Vagina (tissue), 2 donors: ENCODE measurements around the gene MID1.

Experiments used
- POLR2A ChIP-seq, 2 donors: fragments of 450-650 bp; IDR thresholded peaks; one replicate each; pipeline ENCODE4 v1.6.1; 2017; ENCODE audit warnings: antibody characterized with exemption in 2 of 2, mild to moderate bottlenecking in 2 of 2, moderate library complexity in 2 of 2
- POLR2AphosphoS5 ChIP-seq, 2 donors: sonication (generic); formaldehyde crosslinking; IDR thresholded peaks; one replicate each; pipeline ENCODE4 v1.9.0; 2017; ENCODE audit warnings: antibody characterized with exemption in 2 of 2, mild to moderate bottlenecking in 2 of 2, low read depth in 1 of 2; ENCODE audit not compliant: insufficient read depth in 1 of 2
- TF ChIP-seq, protein P1 (sequence below), 3 experiments: fragments of 450-650 bp in 2 of 3; fragments of 200-600 bp in 1 of 3; sonication (generic) in 1 of 3; IDR thresholded peaks; one replicate each; pipeline ENCODE4 v1.5.1; 2017 to 2019; ENCODE audit warnings: antibody characterized with exemption in 3 of 3, mild to moderate bottlenecking in 2 of 3, moderate library complexity in 2 of 3

DNA sequence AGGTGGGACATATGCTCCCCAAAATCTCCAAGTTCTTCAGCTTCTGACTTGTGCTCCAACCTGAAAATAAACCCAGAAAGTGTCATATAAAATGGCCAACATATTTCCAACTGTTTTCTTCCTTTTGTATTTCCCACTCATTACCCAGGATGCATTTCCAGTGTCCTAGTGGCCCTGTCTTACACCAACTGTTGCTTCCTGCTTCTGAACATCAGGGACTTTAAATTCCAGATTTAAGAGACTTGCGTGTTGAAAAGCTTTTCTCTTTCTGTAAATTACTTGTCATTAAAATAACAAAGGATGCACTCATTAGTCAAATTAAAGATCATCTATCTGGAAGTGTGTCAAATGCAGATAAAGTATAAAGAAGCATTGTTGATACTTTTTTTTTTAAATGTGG is 19.9 kb downstream of the MID1 start:
- TF ChIP-seq, protein P1, sequence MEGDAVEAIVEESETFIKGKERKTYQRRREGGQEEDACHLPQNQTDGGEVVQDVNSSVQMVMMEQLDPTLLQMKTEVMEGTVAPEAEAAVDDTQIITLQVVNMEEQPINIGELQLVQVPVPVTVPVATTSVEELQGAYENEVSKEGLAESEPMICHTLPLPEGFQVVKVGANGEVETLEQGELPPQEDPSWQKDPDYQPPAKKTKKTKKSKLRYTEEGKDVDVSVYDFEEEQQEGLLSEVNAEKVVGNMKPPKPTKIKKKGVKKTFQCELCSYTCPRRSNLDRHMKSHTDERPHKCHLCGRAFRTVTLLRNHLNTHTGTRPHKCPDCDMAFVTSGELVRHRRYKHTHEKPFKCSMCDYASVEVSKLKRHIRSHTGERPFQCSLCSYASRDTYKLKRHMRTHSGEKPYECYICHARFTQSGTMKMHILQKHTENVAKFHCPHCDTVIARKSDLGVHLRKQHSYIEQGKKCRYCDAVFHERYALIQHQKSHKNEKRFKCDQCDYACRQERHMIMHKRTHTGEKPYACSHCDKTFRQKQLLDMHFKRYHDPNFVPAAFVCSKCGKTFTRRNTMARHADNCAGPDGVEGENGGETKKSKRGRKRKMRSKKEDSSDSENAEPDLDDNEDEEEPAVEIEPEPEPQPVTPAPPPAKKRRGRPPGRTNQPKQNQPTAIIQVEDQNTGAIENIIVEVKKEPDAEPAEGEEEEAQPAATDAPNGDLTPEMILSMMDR (IDR thresholded peaks at IDR 0.05): no peak
- TF ChIP-seq POLR2AphosphoS5 (IDR thresholded peaks at IDR 0.05; ENCODE audit: insufficient read depth in 1 of 2, low read depth in 1 of 2) (no peak), POLR2A (IDR thresholded peaks at IDR 0.05) (no peak)
